Fibroblast of the aortic adventitia (primary cell): ENCODE measurements around the gene KIFC3. TPM values are rescaled to one million over a fixed set of nuclear protein-coding genes. Genes with fewer than 3 reads are reported as not detected.

Experiments
- DNase-seq: peaks from one replicate; pipeline ENCODE4 v3.0.0-alpha.2; 2010; ENCODE audit warnings: low read depth
- H3K4me3 ChIP-seq: 2 replicates; pipeline ENCODE4 v1.5.1; 2011; ENCODE audit warnings: low read depth, mild to moderate bottlenecking, control low read depth, low read length, moderate library complexity
- total RNA-seq: library from RNA; depleted of rRNA; stranded (reverse); fragments of >200 nt; gene quantifications from 2 replicates; pipeline ENCODE4 v1.2.3, GENCODE V29; 2012; ENCODE audit warnings: low replicate concordance
- TF ChIP-seq, protein P1 (sequence below): IDR thresholded peaks from 2 replicates; pipeline ENCODE4 v1.5.1; 2011; ENCODE audit warnings: mild to moderate bottlenecking, low read length, control low read depth, inconsistent platforms; ENCODE audit not compliant: insufficient read depth

The KIFC3 gene
- total RNA-seq, 1 donor, result 32.8 TPM

DNA sequence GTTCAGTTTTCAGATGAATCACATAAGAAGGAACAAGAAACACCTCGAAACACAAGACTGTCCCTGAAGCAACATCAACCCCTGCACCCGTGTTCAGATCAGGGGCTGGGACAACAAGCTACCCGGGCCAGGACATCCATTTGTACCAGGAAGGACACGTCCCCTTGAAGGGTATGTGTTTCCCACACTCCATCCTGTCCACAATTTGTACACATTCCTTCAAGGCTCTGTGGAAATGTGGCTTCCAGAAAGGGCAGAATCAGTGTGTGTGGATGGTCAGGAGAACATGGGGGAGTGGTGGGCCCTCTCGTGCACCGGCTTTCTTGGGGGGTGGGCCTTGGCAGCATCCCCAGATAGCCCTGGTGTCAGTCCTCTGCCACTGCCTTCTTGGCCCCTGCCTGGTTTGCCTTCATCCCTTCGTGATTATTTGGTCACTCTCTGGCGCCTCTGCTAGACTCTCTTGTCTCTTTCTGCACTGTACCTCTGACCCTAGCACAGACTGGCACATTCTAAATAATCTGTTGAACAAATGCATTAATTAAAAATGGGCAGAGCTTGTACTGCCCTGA is 10.3 kb downstream of the KIFC3 start:
- no peak overlapping the region for H3K4me3 ChIP-seq
- TF ChIP-seq, protein P1, sequence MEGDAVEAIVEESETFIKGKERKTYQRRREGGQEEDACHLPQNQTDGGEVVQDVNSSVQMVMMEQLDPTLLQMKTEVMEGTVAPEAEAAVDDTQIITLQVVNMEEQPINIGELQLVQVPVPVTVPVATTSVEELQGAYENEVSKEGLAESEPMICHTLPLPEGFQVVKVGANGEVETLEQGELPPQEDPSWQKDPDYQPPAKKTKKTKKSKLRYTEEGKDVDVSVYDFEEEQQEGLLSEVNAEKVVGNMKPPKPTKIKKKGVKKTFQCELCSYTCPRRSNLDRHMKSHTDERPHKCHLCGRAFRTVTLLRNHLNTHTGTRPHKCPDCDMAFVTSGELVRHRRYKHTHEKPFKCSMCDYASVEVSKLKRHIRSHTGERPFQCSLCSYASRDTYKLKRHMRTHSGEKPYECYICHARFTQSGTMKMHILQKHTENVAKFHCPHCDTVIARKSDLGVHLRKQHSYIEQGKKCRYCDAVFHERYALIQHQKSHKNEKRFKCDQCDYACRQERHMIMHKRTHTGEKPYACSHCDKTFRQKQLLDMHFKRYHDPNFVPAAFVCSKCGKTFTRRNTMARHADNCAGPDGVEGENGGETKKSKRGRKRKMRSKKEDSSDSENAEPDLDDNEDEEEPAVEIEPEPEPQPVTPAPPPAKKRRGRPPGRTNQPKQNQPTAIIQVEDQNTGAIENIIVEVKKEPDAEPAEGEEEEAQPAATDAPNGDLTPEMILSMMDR, result no peak
- no peak for DNase-seq

GRCh38 chr16:57791195-57791892 is 10.9 kb downstream of the KIFC3 start:
- H3K4me3 ChIP-seq, result no peak overlapping the region
- TF ChIP-seq, protein P1, result no peak
- DNase-seq, result no peak

DNA sequence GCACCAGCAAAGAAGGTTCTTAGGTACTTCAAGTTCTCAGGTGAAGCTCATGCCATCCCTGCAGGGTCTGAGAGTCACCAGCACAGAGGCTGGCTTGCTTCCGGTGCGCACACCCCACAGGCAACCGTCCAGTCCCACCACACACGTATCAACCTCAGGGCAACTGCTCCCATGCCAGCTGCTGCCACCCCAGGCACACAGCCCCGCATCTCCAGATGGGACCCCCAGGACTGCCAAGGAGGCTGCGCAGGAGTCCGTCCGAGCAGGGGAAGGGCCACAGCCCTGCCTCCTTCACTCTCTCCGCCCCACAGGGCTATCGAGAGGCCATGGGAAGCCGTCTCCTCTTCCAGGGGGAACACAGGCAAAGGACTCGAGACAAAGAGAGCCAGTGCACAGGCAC is 13.3 kb downstream of the KIFC3 start:
- no peak overlapping the region for H3K4me3 ChIP-seq
- TF ChIP-seq, protein P1, result no peak
- no peak for DNase-seq

GRCh38 chr16:57788252-57788841 is 13.9 kb downstream of the KIFC3 start:
- DNase-seq, result no peak
- H3K4me3 ChIP-seq, result no peak overlapping the region
- TF ChIP-seq, protein P1, result no peak

- no peak overlapping the region for H3K4me3 ChIP-seq
- TF ChIP-seq, protein P1, result no peak
- no peak for DNase-seq
Measured at GRCh38 chr16:57787519-57787905, 14.8 kb downstream of the KIFC3 start.

- TF ChIP-seq, protein P1, result no peak
- H3K4me3 ChIP-seq, result no peak overlapping the region
- DNase-seq, result peak; percentile 23
Measured at GRCh38 chr16:57786632-57787518, 15.4 kb downstream of the KIFC3 start.
